Measurements from ENCODE around the gene SLC22A17. TPM values are rescaled to one million over a fixed set of nuclear protein-coding genes. Genes with fewer than 3 reads are reported as not detected.
"Not testable (repeated sequence)": the region's sequence is repeated elsewhere in the genome, so short reads cannot be mapped to it uniquely, and the experiment has no call there.

SLC22A17 gene
- total RNA-seq, 1 experiment from 2014 or later: not detected

GRCh38 chr14:23388996-23389395 lies 36.3 kb upstream of the SLC22A17 start:
- CTCF ChIA-PET: no interaction called here
- POLR2A ChIA-PET (ENCODE audit: unreplicated experiment): no interaction called here
- no peaks in the 10 kb centered on the region for H3K79me2 ChIP-seq (ENCODE audit: low read depth)
- no peak overlapping the region for H3K4me3 ChIP-seq
- TF ChIP-seq CTCF (conservative IDR thresholded peaks at IDR 0.05): no peak
- TF ChIP-seq EZH2 (IDR thresholded peaks at IDR 0.05; ENCODE audit: low read depth): no peak
- BruUV-seq (replicated peaks): no TSS peak
- H2AFZ ChIP-seq: no peak overlapping the region
- intact Hi-C loops (cut with micrococcal nuclease; ENCODE audit: unreplicated experiment): no loop called here
- no peak overlapping the region for H3K4me2 ChIP-seq
- H3K9me3 ChIP-seq (ENCODE audit: insufficient read depth, low read depth): no peaks in the 10 kb centered on the region
- H3K9me2 ChIP-seq (ENCODE audit: insufficient read depth): no peaks in the 10 kb centered on the region
- no peaks in the 10 kb centered on the region for H3K4me1 ChIP-seq (replicated peaks; ENCODE audit: insufficient read depth)
- no peak overlapping the region for H3K27ac ChIP-seq
- peaks cover 82% of the 10 kb centered on the region for H3K27me3 ChIP-seq (ENCODE audit: insufficient read depth, low read depth)
- H3K36me3 ChIP-seq (ENCODE audit: low read depth): no peaks in the 10 kb centered on the region
- no peak for DNase-seq
- H4K20me1 ChIP-seq (ENCODE audit: insufficient read depth): no peaks in the 10 kb centered on the region
- H3F3A ChIP-seq (ENCODE audit: insufficient read depth, low read depth): no peaks in the 10 kb centered on the region

- H3K36me3 ChIP-seq (ENCODE audit: low read depth): no peaks in the 10 kb centered on the region
- ChIA-PET POLR2A (ENCODE audit: unreplicated experiment) (no interaction called here), CTCF (no interaction called here)
- no peak overlapping the region for H3K4me2 ChIP-seq
- H3K27ac ChIP-seq: no peak overlapping the region
- no peaks in the 10 kb centered on the region for H3K9me3 ChIP-seq (ENCODE audit: insufficient read depth, low read depth)
- no peaks in the 10 kb centered on the region for H3K4me1 ChIP-seq (replicated peaks; ENCODE audit: insufficient read depth)
- no peak overlapping the region for H3K4me3 ChIP-seq
- DNase-seq: no peak
- no TSS peak for BruUV-seq (replicated peaks)
- no peaks in the 10 kb centered on the region for H3K79me2 ChIP-seq (ENCODE audit: low read depth)
- no peaks in the 10 kb centered on the region for H3K9me2 ChIP-seq (ENCODE audit: insufficient read depth)
- peaks cover 80% of the 10 kb centered on the region for H3K27me3 ChIP-seq (ENCODE audit: insufficient read depth, low read depth)
- TF ChIP-seq EZH2 (IDR thresholded peaks at IDR 0.05; ENCODE audit: low read depth) (no peak), CTCF (conservative IDR thresholded peaks at IDR 0.05) (no peak)
- no peaks in the 10 kb centered on the region for H4K20me1 ChIP-seq (ENCODE audit: insufficient read depth)
- intact Hi-C loops (cut with micrococcal nuclease; ENCODE audit: unreplicated experiment): no loop called here
- H3F3A ChIP-seq (ENCODE audit: insufficient read depth, low read depth): no peaks in the 10 kb centered on the region
- no peak overlapping the region for H2AFZ ChIP-seq
Measured at GRCh38 chr14:23387916-23388882, 35.5 kb upstream of the SLC22A17 start.

GRCh38 chr14:23386999-23387398 lies 34.3 kb upstream of the SLC22A17 start:
- Histone ChIP-seq H3K79me2 (ENCODE audit: low read depth) (no peaks in the 10 kb centered on the region), H3K27ac (no peak overlapping the region), H3K9me3 (ENCODE audit: insufficient read depth, low read depth) (no peaks in the 10 kb centered on the region), H3K36me3 (ENCODE audit: low read depth) (no peaks in the 10 kb centered on the region), H4K20me1 (ENCODE audit: insufficient read depth) (no peaks in the 10 kb centered on the region), H3K4me2 (no peak overlapping the region), H3K4me3 (no peak overlapping the region), H3K27me3 (ENCODE audit: insufficient read depth, low read depth) (peaks cover 75% of the 10 kb centered on the region), H3F3A (ENCODE audit: insufficient read depth, low read depth) (no peaks in the 10 kb centered on the region), H2AFZ (no peak overlapping the region), H3K4me1 (replicated peaks; ENCODE audit: insufficient read depth) (no peaks in the 10 kb centered on the region), H3K9me2 (ENCODE audit: insufficient read depth) (no peaks in the 10 kb centered on the region)
- POLR2A ChIA-PET (ENCODE audit: unreplicated experiment): no interaction called here
- TF ChIP-seq CTCF (conservative IDR thresholded peaks at IDR 0.05) (no peak), EZH2 (IDR thresholded peaks at IDR 0.05; ENCODE audit: low read depth) (no peak)
- CTCF ChIA-PET: no interaction called here
- intact Hi-C loops (cut with micrococcal nuclease; ENCODE audit: unreplicated experiment): no loop called here
- no TSS peak for BruUV-seq (replicated peaks)
- DNase-seq: no peak

- H3K36me3 ChIP-seq (ENCODE audit: low read depth); H3K9me2 ChIP-seq (ENCODE audit: insufficient read depth); H3K27ac ChIP-seq; POLR2A ChIA-PET (ENCODE audit: unreplicated experiment); H3F3A ChIP-seq (ENCODE audit: insufficient read depth, low read depth); H3K4me2 ChIP-seq; H4K20me1 ChIP-seq (ENCODE audit: insufficient read depth); H2AFZ ChIP-seq; CTCF ChIA-PET; H3K79me2 ChIP-seq (ENCODE audit: low read depth); H3K4me1 ChIP-seq (replicated peaks; ENCODE audit: insufficient read depth); intact Hi-C loops (cut with micrococcal nuclease; ENCODE audit: unreplicated experiment); H3K9me3 ChIP-seq (ENCODE audit: insufficient read depth, low read depth); BruUV-seq (replicated peaks); DNase-seq; H3K4me3 ChIP-seq: not testable (repeated sequence)
- H3K27me3 ChIP-seq (ENCODE audit: insufficient read depth, low read depth): peaks cover 75% of the 10 kb centered on the region
Measured at GRCh38 chr14:23386266-23386657, 33.6 kb upstream of the SLC22A17 start.
